ENCODE measurements around the gene IL19.
"Not testable (repeated sequence)": the region's sequence is repeated elsewhere in the genome, so short reads cannot be mapped to it uniquely, and the experiment has no call there.

IL19 gene

DNA sequence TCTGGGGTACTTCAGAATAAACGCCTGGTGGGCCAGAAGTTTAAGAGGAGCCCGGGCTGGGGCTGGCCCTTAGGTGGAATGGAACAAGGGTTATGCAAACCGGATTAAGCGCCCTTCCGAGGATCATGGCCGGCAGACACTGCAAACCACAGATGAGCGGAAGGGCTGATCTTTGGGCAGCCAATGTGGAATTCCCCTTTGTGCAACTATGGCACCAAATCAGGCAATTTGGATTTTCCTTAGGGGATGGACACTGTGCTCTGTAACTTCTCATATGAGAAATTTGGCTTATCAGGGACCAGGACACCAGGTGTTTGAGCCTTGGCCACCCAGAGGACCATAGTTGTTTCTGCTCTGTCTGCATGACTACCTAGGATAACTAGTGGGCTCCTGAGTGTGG lies 7.5 kb downstream of the IL19 start:
- no peak for DNase-seq

DNA sequence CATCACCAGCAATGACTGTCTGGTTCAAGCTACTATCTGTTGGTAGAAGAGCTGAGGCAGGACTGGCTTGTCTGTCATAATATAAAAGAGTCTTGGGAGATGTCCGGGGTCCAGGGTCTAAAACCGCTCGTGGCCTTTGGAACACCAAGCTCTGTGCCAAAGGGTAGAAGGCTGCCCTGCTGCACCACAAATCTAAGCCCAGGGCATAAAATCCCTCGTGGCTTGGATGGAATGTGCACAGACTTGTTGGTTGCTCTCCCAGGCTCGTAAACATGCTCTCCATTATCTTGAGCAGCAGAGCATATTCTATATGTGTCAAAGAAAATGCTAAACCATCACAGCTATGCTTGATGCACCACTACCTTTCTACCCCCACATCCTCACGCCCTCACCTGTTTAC lies 8.3 kb downstream of the IL19 start:
- DNase-seq = not testable (repeated sequence)

DNA sequence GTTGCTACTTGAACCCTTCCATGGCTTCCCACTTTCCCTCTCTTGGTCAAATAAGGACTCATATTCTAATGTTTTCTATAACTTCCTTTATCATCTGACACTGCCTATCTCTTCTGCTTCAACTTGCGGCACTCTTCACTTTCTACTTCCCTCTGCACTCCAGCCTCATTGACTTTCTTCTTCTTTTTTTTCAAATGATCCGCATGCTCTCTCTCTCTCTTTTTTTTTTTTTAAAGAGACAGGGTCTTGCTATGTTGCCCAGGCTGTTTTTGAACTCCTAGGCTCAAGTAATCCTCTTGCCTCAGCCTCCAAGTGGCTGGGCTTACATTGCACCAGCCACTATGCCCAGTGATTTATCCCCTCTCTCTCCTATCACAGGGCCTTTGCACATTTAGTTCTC lies 9.1 kb downstream of the IL19 start:
- DNase-seq = no peak

DNA sequence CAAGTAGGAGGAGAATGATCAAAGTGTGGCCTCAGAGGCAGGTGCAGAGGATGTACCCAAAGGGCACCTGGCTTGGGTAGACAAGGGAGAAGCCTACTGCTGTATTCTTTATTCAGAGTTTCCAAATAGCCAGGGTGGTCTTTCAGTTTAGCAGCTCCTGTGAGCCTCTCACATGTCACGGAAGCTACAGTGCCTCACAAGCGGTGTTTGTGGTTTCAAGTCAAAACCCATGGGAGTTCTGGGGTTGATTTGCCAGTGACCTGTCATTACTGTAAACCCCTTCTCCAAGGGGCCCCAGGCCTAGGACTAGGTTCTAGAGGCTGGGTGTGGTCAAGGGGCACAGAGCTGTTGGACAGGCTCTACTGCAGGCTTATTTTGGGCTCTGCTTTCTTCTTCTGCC lies 11.9 kb downstream of the IL19 start:
- DNase-seq = no peak

DNA sequence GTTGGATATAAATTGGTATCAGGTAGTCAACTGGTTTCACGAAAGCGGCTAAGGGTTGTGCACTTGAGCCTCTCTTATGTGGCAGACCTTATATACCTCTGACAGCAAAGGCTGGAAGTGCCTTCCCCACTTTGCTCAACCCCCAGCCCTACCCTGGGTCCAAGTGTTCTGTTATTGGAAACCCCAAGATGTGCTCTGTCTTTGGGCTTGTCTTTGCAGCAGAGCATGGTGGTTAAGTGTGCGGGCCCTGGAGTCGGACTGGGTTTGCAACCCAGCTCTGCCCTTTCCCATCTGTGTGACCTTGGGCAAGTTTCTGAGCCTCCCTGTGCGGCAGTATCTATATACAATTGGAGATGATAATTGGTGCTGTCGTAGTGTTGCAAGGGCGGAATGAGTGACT lies 12.9 kb downstream of the IL19 start:
- no peak for DNase-seq

DNA sequence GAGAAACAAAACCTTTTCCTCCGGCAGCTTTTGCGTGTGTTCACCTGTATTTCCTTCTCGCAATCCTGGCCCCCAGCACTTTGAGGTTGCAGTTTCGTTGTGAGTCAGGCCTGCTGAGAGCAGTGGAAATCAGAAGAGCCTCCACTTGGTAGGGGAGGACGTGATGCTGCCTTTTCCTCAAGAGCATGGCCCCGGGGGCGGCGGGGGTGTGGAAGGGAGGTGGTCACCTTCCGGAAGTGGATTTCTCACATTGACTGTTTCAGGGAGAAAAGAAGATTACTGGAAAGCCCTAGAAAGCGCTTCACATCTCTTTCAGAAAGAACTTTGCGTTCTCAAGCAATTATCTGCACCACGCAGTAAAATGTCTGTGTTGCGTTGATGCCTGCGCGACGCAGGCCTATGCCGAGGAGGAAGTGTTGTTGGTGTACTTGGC lies 13.9 kb downstream of the IL19 start:
- no peak for DNase-seq

DNA sequence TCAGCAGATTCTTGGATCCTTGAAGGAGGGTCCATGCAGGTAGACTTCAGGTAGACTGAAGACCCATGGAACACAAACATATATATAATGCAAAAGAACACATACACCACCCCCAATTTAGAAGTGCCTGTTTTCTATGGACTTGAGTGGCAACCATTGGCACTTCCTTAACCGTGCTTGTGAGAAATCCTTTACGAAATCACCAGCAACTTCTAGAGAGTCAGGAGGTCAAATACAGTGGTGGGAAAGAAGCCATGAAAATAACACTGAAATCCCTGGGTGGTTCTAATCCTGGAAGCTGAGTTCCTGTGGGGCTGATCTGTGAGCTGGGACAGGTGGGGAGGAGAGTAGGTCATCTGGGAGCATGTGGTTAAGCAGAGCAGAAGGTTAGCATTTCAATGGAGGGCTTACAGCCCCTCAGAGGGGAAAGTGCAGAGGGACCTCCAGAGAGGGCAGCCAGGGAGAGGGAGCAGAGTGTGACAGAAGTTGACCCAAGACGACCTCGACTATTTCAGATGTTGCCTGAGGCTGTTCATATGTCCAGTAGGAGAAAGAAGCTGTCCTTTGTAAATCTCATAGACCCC lies 14.7 kb downstream of the IL19 start:
- no peak for DNase-seq

DNA sequence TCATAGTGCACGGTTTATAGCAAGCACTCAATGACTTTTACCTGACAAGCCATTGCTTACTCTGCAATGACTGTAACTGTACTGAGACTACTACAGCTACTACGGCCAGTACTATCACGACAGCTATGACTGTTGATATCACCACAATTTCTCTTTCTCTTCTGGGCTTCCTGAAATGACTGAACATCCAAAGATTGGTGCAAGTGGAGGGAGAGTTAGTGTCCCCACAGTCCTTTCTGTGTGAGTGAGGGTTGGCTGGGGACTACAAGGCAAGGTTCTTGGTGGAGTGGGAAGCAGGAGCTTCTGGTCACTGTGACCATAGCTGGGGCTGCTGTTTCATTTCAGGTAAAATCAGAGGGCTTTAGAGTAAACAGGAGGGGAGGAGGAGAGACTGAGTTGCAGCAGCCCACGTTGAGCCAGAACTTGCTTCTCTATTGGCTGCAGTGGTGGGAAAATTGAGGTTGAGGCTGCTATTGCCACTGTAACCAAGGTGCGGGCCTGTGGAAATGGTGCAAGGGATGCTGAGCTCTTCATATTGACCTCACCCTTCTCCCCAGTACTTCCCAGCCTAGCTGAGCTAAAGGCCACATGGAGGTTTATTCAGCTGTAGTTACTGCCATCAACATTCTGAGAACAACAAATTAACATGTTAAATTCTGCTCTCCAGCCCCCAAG lies 15.8 kb downstream of the IL19 start:
- no peak for DNase-seq

DNA sequence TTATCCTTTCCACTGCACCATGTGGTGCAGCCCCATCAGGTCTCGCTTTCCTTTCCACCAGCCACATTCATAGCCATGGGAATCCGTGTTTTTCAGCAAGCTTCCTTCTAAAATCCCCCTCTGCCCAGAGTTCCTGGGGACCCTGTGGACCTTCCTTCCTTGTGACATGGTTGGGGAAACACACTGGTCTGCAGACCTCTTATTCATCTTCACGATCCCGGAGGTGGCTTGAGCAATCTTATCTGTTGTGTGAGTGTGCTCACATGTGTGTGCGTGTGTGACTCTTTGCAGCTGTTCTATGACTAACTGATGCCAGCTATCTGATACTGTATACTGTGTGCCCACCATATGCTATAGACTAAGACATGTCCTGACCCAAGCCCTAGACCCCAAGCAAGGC lies 17.3 kb downstream of the IL19 start:
- DNase-seq = no peak

DNA sequence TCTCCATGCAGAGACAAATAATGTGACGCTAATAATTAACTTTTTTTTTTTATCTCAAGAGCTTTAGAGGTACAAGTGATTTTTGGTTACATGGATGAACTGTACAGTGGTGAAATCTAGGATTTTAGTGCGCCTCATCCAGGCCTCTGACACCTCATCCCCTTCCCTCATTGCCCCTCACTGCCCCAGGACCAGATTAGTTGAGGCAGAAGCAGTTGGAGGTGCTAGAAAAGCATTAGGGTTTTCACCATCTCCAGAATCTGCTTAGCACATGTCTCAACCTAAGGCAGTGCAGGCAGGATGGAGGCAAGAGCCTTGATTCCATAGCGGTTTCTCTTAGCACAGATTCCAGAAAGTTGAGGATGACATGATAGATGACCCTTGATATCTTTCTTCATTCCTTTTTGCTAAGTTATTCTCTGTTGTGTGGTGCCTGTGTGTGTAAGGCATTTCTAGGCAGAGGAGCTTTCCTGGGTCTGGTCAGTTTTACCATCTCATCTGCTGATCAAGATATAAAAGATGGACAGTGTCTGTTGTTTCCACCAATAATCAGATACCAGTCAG lies 18.0 kb downstream of the IL19 start:
- DNase-seq = no peak

DNA sequence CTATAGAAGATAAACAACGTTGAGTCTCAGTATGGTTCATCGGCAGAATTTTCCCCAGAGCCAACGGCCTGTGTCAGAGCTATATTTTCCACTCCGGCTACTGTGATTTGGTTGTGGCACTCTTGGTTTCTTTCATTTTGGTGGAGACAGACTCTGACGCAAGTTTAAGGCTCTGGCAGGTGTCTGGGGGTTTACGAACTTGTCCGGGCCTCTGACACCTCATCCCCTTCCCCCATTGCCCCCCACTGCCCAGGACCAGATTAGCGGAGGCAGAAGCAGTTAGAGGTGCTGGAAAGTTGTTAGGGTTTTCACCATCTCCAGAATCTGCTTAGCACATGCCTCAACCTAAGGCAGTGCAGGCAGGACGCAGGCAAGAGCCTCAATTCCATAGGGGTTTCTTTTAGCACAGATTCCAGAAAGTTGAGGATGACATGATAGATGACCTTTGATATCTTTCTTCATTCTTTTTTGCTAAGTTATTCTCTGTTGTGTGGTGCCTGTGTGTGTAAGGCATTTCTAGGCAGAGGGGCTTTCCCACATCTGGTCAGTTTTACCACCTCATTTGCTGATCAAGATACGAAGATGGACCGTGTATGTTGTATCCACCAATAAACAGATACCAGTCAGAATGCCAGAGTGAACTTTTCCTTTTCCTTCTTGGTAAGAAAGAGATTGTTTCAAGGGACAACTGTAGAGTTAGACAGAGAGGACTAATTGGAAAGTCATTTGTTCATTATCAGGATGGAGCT lies 20.1 kb downstream of the IL19 start:
- DNase-seq = no peak

DNA sequence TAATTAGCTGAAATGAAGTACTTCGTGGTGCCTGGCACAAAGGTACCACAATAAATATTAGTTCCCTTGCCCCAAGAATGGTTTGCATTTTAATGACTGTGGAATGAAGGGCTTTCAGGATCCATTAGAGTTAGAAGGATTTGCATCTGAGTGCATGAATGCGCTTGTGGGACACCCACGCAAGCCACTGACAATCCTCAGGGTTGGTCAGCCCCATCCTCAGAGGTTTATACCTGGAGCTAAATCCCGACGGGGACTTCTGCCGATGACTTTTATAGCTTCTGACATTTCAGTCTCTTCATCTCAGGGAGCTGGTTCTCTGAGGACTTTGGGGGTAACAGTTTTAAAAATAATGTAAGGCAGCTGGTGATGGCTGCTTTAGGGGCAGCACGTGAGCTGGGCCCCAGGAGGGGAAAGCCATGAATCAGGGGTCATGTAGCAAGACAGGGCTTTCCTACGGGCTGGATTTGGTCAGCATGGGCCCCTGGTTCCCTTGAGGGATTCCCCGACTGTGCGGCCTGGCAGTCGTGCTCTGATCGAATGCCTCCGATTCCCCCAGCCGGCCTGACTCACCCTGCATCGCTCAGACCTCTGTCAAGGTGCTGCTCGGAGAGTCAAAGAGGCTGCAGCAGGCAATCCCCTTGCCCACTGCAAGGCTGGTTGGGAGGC lies 22.5 kb downstream of the IL19 start:
- DNase-seq = no peak

DNA sequence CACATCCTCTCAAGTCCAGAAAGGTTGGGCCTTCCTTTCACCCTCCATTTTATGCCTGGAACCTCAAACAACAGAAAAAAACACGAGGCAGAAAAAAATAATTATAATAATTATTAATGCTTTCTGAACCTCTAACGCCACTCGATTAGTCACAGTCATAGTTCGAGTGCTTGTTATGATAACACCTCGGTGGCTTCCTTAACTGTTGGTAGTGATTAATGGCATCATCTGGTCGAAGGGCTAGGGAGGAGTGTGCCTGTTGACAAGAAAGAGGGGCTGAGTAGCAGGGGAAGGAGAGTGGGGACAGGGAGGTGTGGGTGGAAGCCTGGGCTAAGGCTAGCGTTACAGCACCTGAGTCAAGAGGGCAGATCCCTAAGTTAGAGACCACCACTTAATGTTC lies 23.0 kb downstream of the IL19 start:
- no peak for DNase-seq

DNA sequence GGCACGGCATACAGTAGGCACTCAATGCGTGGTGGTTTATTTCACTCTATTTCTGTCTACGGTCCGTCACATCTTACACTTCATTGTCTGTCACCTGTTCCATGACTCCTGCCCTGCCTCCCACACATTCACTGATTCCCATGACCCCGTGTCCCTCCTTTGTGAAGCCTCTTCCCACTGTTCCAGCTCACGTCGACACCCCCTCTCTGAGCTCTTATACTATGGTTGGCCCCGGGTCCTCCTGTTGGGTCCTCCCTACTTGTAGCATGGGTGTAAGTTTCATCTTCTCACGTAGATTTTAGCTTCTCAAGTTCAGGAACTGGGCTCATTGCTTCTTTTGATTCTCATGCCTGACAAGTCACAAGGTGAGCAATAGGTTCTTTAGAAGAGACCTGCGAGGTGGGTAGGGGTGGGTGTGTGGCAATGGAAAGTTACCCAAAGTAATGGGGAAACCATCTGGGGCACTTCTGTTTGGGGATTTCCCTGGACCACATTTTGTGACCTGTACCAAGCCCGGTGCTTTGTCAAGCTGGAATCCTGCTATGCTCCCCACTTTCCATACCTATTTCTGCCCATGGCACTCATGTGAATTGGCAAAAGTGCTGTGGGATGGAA lies 23.8 kb downstream of the IL19 start:
- DNase-seq = no peak

DNA sequence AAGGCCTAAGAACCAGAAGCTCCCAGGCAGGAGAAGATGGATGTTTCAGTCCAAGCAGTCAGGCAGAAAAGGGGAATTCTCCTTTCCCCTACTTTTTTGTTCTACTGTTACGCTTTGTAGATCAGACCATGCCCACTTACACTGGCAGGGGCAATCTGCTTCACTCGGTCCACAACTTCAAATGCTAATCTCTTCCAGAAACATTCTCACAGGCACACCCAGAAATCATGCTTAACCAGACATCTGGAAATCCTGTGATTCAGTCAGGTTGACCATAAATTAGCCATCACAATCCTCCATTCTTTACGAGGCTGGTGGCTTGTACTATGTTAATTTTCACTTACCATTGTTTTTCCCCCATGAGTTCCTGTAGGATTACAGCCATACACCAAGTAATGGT lies 25.5 kb downstream of the IL19 start:
- no peak for DNase-seq

DNA sequence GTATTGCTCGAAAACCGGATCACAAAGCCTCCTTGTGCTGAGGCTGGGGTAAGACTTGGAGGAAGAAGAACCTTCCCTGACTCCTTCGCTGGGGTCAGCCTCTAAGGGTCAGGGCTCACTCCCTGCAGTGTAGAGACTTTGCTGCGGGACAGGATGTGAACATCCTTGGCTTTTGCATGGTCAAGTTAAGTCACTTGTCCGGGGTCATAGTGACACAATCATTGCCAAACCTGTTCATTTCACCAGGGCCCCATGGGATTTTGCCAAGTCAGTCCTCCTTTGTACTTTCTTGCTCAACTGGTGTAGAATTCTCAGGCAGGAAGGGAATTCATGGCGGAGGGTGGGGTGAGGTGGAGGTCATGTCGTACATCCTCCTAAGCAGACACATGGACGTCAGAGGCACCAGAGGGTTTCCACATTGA lies 26.4 kb downstream of the IL19 start:
- no peak for DNase-seq

DNA sequence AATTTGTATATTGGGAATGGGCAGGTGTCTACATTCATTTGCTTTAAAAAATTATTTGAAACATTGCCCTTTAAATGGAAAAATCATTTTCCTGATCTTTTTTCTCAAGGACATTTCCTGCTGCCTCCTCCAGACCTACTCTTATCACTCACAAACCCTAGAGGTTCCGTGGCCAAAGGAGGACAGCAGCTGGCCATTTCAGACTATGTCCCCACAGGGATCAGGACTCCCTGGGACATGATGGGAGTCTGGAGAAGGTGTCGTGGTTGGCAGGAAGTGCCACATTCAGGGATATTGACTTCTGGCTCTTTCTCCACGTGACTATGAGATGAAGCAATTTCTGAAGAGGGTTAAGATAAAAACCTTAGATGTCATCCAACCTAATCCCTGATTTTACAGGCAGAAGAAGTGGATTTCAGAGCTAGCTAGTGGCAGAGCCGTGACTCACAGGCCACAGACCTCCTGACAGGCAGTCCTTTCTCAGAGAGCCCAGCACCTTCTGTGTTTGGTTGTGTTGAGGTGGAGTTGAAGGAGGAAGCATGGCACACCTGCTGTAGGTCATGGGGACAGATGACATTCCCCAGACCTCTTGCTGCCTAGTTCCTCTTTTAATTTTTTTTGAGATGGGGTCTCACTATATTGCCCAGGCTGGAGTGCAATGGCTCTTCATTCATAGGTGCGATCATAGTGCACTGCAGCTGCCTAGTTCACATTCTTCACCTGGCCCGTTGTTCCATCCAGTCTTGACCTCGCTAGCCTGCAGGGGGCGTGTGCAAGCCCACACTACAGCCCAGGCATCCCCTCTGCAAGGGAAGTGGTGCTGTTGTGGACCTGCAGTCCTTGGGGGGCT lies 27.2 kb downstream of the IL19 start:
- DNase-seq = no peak

DNA sequence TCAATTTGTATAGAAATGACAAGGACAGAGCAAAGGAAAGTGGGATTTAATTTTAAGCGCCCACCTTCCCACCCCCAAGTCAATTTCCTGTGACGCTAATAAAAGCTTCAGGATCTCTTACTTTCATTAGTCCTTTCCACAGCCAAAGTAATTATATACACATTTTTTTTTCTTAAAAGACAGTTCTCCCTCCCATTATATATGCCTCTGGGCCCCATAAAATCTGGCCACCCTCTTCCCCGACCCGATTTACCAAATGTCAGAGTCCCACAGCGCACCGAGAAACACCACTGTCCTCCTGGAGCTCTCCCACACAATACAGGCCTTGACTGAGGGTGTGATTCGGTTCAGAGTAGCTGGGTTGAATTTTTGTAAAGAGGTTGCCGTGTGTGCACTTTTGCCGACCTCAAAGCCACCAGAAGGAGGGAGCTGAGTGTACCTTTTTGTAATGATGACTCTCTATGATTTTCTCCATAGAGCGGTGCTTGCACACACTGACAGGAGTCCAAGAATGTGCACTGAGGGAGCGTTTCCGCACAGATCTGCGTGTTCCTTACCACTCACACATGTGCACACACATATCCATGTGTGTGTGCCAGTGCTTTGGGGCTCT lies 27.9 kb downstream of the IL19 start:
- no peak for DNase-seq

DNA sequence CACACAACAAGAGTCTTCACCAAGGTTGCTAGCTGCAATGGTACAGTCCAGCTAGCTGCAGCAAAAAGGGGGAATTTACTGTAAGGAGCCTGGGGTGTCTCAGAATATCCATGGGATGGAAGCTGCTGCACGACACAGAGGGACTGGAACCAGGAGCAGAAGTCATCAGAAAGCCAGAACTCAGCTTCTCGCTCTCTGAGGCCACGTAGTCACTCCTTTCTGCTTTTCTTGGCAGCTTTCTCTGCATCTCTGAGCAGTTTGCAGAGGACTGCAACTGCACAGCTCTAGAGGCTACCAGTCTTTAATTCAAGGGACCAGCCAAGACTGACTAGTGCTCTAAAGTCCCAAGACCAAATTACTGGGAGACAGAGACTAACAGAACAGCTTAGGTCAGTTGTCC lies 28.7 kb downstream of the IL19 start:
- no peak for DNase-seq

DNA sequence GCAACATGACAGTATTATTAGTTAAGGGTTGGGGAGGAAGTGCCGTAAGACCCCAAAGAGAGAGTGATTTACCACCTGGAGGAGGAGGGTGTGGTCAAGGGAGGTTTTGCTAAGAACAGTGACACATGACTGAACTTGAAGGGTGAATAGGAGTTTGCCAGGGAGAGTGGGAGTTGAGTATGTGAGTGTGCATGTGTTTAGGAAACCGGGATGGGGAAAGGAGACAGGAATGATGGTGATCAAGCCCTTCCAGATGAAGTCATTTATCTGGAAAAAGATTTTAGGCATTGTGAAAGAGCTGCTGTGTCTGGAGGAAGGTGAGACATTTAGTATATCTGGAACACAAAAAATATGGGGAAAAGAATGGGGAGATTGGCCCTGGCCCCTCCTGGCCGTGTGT lies 29.8 kb downstream of the IL19 start:
- no peak for DNase-seq

DNA sequence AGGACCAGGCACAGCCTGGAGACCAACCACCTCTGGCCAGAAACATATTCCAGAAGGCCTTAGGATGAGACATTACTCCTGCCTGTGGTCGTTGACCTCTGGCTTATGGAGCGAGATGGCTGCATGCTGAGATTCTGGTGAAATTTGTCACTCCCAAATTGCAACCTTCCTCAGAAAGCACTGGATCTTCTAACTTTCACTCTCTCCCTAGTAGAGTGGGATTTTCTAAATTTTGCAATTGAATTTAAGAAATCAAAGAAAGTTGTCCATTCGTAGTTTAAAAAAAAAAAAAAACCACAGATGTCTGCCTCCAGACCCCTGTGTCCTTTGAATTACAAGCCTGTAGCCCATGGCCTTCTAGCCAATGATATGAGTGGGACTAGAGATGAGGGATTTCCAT lies 30.3 kb downstream of the IL19 start:
- DNase-seq = no peak

DNA sequence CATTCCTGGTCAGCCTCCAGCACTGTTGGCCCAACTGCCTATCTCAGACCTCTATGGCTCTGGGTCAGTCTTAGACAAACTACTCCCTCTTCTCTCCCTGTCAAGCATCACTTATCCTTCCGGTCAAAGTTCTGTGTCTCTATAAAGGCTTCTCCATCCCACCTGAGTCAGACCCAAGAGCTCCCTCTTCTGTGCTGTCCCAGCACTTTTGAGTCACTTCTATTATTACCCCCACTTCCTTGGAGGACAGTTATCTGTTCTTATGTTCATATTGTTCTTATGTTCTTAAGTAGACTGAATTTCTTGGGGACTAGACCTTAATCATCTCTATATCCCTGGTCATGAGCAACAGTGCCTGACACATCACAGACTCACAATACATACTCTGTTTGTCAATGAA lies 30.9 kb downstream of the IL19 start:
- DNase-seq = no peak
